ENCODE measurements around the gene POLE2.

GRCh38 chr14:49733836-49734235 is 45.8 kb upstream of the POLE2 start:
- TF ChIP-seq CTCF (IDR thresholded peaks at IDR 0.05) (no peak), POLR2A (IDR thresholded peaks at IDR 0.05; ENCODE audit: low read depth) (no peak), EP300 (IDR thresholded peaks at IDR 0.05) (no peak)

Data from esophagus muscularis mucosa (tissue), 4 donors.